SK-N-SH treated with all-trans-retinoic acid at 6 μM for 48 hours (cell line): Measurements from ENCODE around the gene RTP3.

Experiments
- ATAC-seq: fragments of 200-7000 bp; cut with Tn5 transposase; 3 replicates; pipeline ENCODE4 v1.9.1; 2020; ENCODE audit warnings: mild to moderate bottlenecking, moderate library complexity
- BACH2 ChIP-seq: fragments of 250-450 bp; sonication (Bioruptor Pico); IDR thresholded peaks from 2 replicates; pipeline ENCODE4 v1.9.0; 2021; ENCODE audit warnings: mild to moderate bottlenecking, borderline replicate concordance
- CSDC2 ChIP-seq: fragments of 250-450 bp; sonication (Bioruptor Pico); IDR thresholded peaks from 2 replicates; pipeline ENCODE4 v1.5.0; 2020; ENCODE audit warnings: mild to moderate bottlenecking, moderate library complexity
- ESRRG ChIP-seq: fragments of 250-450 bp; sonication (Bioruptor Pico); IDR thresholded peaks from 2 replicates; pipeline ENCODE4 v1.6.1; 2021; ENCODE audit warnings: mild to moderate bottlenecking
- GLIS3 ChIP-seq: fragments of 250-450 bp; sonication (Bioruptor Pico); IDR thresholded peaks from 2 replicates; pipeline ENCODE4 v1.5.0; 2020; ENCODE audit warnings: mild to moderate bottlenecking, moderate library complexity
- ISL1 ChIP-seq: fragments of 250-450 bp; sonication (Bioruptor Pico); IDR thresholded peaks from 2 replicates; pipeline ENCODE4 v2.1.2; 2022; ENCODE audit warnings: mild to moderate bottlenecking, moderate library complexity
- OSR1 ChIP-seq: fragments of 250-450 bp; sonication (Bioruptor Pico); IDR thresholded peaks from 2 replicates; pipeline ENCODE4 v1.8.0; 2022; ENCODE audit warnings: moderate library complexity, mild to moderate bottlenecking, inconsistent platforms
- POU6F1 ChIP-seq: fragments of 250-450 bp; sonication (Bioruptor Pico); IDR thresholded peaks from 2 replicates; pipeline ENCODE4 v1.8.0; 2021; ENCODE audit warnings: low read depth, mild to moderate bottlenecking, moderate library complexity, borderline replicate concordance
- PPARA ChIP-seq: fragments of 250-450 bp; sonication (Bioruptor Pico); IDR thresholded peaks from 2 replicates; pipeline ENCODE4 v1.5.0; 2020; ENCODE audit warnings: mild to moderate bottlenecking, borderline replicate concordance
- SNAI2 ChIP-seq: fragments of 250-450 bp; sonication (Bioruptor Pico); IDR thresholded peaks from 2 replicates; pipeline ENCODE4 v1.5.0; 2020; ENCODE audit warnings: mild to moderate bottlenecking, moderate library complexity
- TCF4 ChIP-seq: fragments of 250-450 bp; sonication (Bioruptor Pico); IDR thresholded peaks from 2 replicates; pipeline ENCODE4 v1.8.0; 2021; ENCODE audit warnings: mild to moderate bottlenecking, moderate library complexity, borderline replicate concordance
- TOX ChIP-seq: fragments of 250-450 bp; sonication (Bioruptor Pico); IDR thresholded peaks from 2 replicates; pipeline ENCODE4 v1.8.0; 2021; ENCODE audit warnings: mild to moderate bottlenecking, moderate library complexity, borderline replicate concordance
- TSHZ2 ChIP-seq: fragments of 250-450 bp; sonication (Bioruptor Pico); IDR thresholded peaks from 2 replicates; pipeline ENCODE4 v1.5.0; 2020; ENCODE audit warnings: mild to moderate bottlenecking, moderate library complexity
- ZFP3 ChIP-seq: fragments of 250-450 bp; sonication (Bioruptor Pico); IDR thresholded peaks from 2 replicates; pipeline ENCODE4 v1.5.0; 2020; ENCODE audit warnings: mild to moderate bottlenecking, moderate library complexity
- ZFP30 ChIP-seq: fragments of 450-650 bp; formaldehyde crosslinking; IDR thresholded peaks from 2 replicates; pipeline ENCODE4 v1.5.0; 2022; ENCODE audit warnings: mild to moderate bottlenecking, moderate library complexity
- ZNF565 ChIP-seq: fragments of 450-650 bp; formaldehyde crosslinking; conservative IDR thresholded peaks from 2 replicates; pipeline ENCODE4 v1.5.0; 2020; ENCODE audit warnings: low read depth, mild to moderate bottlenecking, moderate library complexity
- ZNF8 ChIP-seq: fragments of 450-650 bp; formaldehyde crosslinking; IDR thresholded peaks from 2 replicates; pipeline ENCODE4 v1.5.0; 2020; ENCODE audit warnings: mild to moderate bottlenecking, moderate library complexity
- TF ChIP-seq, protein P1 (sequence below): fragments of 250-450 bp; sonication (Bioruptor Pico); IDR thresholded peaks from 2 replicates; pipeline ENCODE4 v1.8.0; 2020; ENCODE audit warnings: mild to moderate bottlenecking, moderate library complexity, borderline replicate concordance
- TF ChIP-seq, protein P2 (sequence below): fragments of 250-450 bp; sonication (Bioruptor Pico); IDR thresholded peaks from 2 replicates; pipeline ENCODE4 v1.5.1; 2020; ENCODE audit warnings: low read depth, mild to moderate bottlenecking, moderate library complexity

The RTP3 gene

DNA sequence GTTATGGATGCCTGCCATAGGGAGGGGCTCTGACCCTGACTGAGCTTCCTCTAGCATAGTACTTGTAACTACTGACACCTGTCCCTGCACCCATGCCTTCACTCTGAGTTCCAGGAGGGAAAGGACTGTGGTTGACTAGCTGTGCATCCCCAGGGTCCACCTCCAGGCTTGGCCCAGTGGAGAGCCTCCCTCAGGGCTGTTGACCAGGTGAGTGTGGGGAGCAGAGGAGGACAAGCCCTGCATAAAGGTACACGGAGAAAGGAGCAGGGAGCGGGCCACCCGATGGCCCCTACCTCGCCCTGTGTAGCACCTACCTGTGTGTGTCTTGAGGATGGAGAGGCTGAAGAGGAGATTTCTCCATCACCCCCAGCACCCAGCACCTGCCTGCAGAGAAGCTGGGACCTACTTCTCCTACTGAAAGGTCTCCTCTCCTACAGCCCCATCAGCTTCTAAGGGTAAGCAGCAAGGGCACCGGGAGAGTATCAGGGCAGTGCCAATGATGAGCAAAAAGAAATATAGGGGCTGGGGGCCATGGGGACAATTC lies 26.3 kb upstream of the RTP3 start:
- no peak for ATAC-seq
- TF ChIP-seq SNAI2 (CRISPR knock-in tag) (no peak), CSDC2 (CRISPR knock-in tag) (no peak), GLIS3 (CRISPR knock-in tag) (no peak), BACH2 (no peak), OSR1 (CRISPR knock-in tag) (no peak), ZFP30 (no peak)

DNA sequence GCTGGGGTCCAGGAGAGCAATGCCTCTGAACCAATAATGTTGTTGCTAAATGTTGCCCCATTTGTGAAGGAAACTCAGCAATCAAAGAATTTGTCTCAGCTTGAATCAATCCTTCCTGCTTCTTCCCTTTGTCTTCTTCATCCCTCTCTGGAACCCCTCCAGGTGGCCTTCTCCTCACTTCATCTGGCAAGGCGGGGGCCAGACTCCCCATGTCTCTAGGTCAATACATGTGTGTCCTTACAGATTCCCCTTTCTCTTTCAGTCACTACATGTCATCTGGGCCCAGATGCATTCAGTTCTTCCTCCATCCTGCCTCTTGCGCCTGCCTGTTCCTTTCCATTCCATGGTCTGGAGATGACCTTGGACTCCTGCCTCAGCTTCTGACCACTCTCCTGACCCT lies 25.0 kb upstream of the RTP3 start:
- ATAC-seq = no peak
- TF ChIP-seq ZNF8 (CRISPR knock-in tag) = no peak
- TF ChIP-seq, protein P1, sequence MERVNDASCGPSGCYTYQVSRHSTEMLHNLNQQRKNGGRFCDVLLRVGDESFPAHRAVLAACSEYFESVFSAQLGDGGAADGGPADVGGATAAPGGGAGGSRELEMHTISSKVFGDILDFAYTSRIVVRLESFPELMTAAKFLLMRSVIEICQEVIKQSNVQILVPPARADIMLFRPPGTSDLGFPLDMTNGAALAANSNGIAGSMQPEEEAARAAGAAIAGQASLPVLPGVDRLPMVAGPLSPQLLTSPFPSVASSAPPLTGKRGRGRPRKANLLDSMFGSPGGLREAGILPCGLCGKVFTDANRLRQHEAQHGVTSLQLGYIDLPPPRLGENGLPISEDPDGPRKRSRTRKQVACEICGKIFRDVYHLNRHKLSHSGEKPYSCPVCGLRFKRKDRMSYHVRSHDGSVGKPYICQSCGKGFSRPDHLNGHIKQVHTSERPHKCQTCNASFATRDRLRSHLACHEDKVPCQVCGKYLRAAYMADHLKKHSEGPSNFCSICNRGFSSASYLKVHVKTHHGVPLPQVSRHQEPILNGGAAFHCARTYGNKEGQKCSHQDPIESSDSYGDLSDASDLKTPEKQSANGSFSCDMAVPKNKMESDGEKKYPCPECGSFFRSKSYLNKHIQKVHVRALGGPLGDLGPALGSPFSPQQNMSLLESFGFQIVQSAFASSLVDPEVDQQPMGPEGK (CRISPR knock-in tag) = no peak
- no peak for TF ChIP-seq PPARA
- no peak for TF ChIP-seq TSHZ2
- TF ChIP-seq, protein P2, sequence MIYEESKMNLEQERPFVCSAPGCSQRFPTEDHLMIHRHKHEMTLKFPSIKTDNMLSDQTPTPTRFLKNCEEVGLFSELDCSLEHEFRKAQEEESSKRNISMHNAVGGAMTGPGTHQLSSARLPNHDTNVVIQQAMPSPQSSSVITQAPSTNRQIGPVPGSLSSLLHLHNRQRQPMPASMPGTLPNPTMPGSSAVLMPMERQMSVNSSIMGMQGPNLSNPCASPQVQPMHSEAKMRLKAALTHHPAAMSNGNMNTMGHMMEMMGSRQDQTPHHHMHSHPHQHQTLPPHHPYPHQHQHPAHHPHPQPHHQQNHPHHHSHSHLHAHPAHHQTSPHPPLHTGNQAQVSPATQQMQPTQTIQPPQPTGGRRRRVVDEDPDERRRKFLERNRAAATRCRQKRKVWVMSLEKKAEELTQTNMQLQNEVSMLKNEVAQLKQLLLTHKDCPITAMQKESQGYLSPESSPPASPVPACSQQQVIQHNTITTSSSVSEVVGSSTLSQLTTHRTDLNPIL = no peak
- no peak for TF ChIP-seq CSDC2 (CRISPR knock-in tag)
- TF ChIP-seq POU6F1 (CRISPR knock-in tag) = no peak
- TF ChIP-seq ZNF565 (CRISPR knock-in tag) = no peak
- TF ChIP-seq TOX (CRISPR knock-in tag) = no peak
- no peak for TF ChIP-seq SNAI2 (CRISPR knock-in tag)
- TF ChIP-seq ZFP30 = no peak
- TF ChIP-seq ISL1 = no peak
- TF ChIP-seq OSR1 (CRISPR knock-in tag) = no peak
- TF ChIP-seq ZFP3 (CRISPR knock-in tag) = no peak
- TF ChIP-seq TCF4 (CRISPR knock-in tag) = no peak

DNA sequence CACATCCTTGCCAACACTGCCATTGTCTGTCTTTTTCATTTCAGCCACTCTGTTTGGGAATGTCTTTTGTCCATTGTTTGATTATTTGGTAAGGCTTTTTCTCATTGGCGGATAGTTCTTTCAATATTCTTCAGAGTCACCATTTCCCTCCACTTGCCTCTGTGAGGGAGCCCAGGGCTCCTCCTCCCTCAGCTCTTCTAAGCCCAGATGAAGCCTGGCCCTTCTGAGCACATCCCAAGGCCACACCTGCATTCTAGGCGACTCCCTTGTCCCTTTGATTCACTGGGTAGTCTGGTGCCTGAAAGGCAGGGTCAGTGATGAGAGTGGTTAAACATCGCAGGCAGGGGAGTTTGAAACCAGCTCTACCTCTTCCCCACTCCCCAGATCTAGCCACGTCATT lies 20.6 kb upstream of the RTP3 start:
- no peak for ATAC-seq
- TF ChIP-seq TCF4 (CRISPR knock-in tag) = no peak
- no peak for TF ChIP-seq ESRRG (CRISPR knock-in tag)
- TF ChIP-seq, protein P1 (CRISPR knock-in tag) = no peak
- no peak for TF ChIP-seq ZFP30
- no peak for TF ChIP-seq TOX (CRISPR knock-in tag)
- TF ChIP-seq ZNF8 (CRISPR knock-in tag) = no peak
- no peak for TF ChIP-seq POU6F1 (CRISPR knock-in tag)
- no peak for TF ChIP-seq GLIS3 (CRISPR knock-in tag)
